Stomach (tissue), 9 donors: Measurements from ENCODE around the gene PANK1. TPM values are rescaled to one million over a fixed set of nuclear protein-coding genes. Genes with fewer than 3 reads are reported as not detected.

Experiments used
- DNase-seq, 2 donors: peaks; one replicate each; pipeline versions ENCODE4 v3.0.0 to v3.0.0-alpha.2; 2013 to 2019
- H3K27ac ChIP-seq, 5 donors: fragments of 200-600 bp in 4 of 5; sonication (generic) in 4 of 5; one replicate each; pipeline ENCODE4 v1.5.1; 2013 to 2019; ENCODE audit warnings: mild to moderate bottlenecking in 1 of 5, moderate library complexity in 1 of 5
- H3K27me3 ChIP-seq, 3 donors: fragments of 200-600 bp; sonication (generic); one replicate each; pipeline ENCODE4 v1.5.1; 2017 to 2019; ENCODE audit warnings: mixed run types in 1 of 3
- H3K36me3 ChIP-seq, 4 donors: fragments of 200-600 bp; sonication (generic); 1 replicate in 3 of 4; 2 replicates in 1 of 4; pipeline ENCODE4 v1.5.1; 2016 to 2019
- H3K4me1 ChIP-seq, 4 donors: fragments of 200-600 bp; sonication (generic); one replicate each; pipeline ENCODE4 v1.5.1; 2016 to 2019
- H3K4me3 ChIP-seq, 4 donors: fragments of 200-600 bp; sonication (generic) in 3 of 4; one replicate each; pipeline ENCODE4 v1.5.1; 2016 to 2019; ENCODE audit warnings: mild to moderate bottlenecking in 1 of 4
- H3K9me3 ChIP-seq, 4 donors: fragments of 200-600 bp; sonication (generic); one replicate each; pipeline ENCODE4 v1.5.1; 2016 to 2019
- CTCF ChIP-seq, 7 experiments: fragments of 450-650 bp in 4 of 7; fragments of 200-600 bp in 3 of 7; sonication (generic) in 3 of 7; IDR thresholded peaks; one replicate each; pipeline ENCODE4 v1.5.1; 2016 to 2019; ENCODE audit warnings: antibody characterized with exemption in 7 of 7, control low read depth in 2 of 7, mild to moderate bottlenecking in 1 of 7
- EP300 ChIP-seq: sonication (generic); formaldehyde crosslinking; IDR thresholded peaks from one replicate; pipeline ENCODE4 v1.6.1; 2017; ENCODE audit warnings: antibody characterized with exemption
- POLR2A ChIP-seq, 4 donors: fragments of 450-650 bp; IDR thresholded peaks; one replicate each; pipeline ENCODE4 v1.6.1; 2016; ENCODE audit warnings: antibody characterized with exemption in 4 of 4, control low read depth in 2 of 4, mild to moderate bottlenecking in 1 of 4, moderate library complexity in 1 of 4
- POLR2AphosphoS5 ChIP-seq, 3 donors: sonication (generic); formaldehyde crosslinking; IDR thresholded peaks; one replicate each; pipeline ENCODE4 v1.6.1; 2016; ENCODE audit warnings: antibody characterized with exemption in 3 of 3
- WGBS, 5 donors: extraction: QIAGEN DNeasy Blood & Tissue Kit in 3 of 5; methylation state at CpG; one replicate each; pipeline versions ENCODE4 v1.1.5 to v1.1.7; 2013 to 2018; 5-methylcytosine and 5-hydroxymethylcytosine counted together
- intact Hi-C: fragments of 100-400 bp; cut with DNase I; formaldehyde crosslinking; loops from one replicate; pipeline ENCODE4 v1.15.1; 2023; ENCODE audit warnings: low total_unique reads
- polyA plus RNA-seq, 3 donors: library from polyadenylated mRNA; stranded (reverse); fragments of 200-250 nt; gene quantifications; one replicate each; pipeline ENCODE4 v1.2.3, GENCODE V29; 2013
- total RNA-seq, 5 donors: library from RNA; depleted of rRNA; stranded (reverse); fragments of >200 nt; gene quantifications; one replicate each; pipeline versions ENCODE4 v1.1.0 to v1.2.3, GENCODE V29; 2014 to 2016
- donor health status: healthy with polysubstance abuse.
- donor health status: Bipolar disorder and iron deficiency.
- donor health status: healthy.

The PANK1 gene
- total and polyA plus RNA-seq, 8 donors: 1.8 to 7.4 (median 4.6) TPM; not detected in 1

GRCh38 chr10:89592539-89592938, 52.5 kb downstream of the PANK1 start:
- H3K4me3 ChIP-seq: no peak overlapping the region
- H3K36me3 ChIP-seq: peaks cover 0 to 3% (median 0%) of the 10 kb centered on the region in 4 donors
- H3K27me3 ChIP-seq: no peaks in the 10 kb centered on the region
- H3K4me1 ChIP-seq: peaks cover 0 to 14% (median 2%) of the 10 kb centered on the region in 4 donors
- no peak for DNase-seq
- no peak for TF ChIP-seq POLR2A (IDR thresholded peaks at IDR 0.05)
- no peak for TF ChIP-seq EP300
- TF ChIP-seq POLR2AphosphoS5 (IDR thresholded peaks at IDR 0.05): no peak
- TF ChIP-seq CTCF (IDR thresholded peaks at IDR 0.05): no peak
- WGBS, 5 donors: 86 to 95% (median 91%) methylated on average over 3 of the region's 3 CpGs
- H3K27ac ChIP-seq: peak overlapping the region in 1 of 5 donors; percentile 68
- intact Hi-C loops: no loop called here
- no peaks in the 10 kb centered on the region for H3K9me3 ChIP-seq

- Histone ChIP-seq H3K4me1 (peaks cover 0 to 14% (median 2%) of the 10 kb centered on the region in 4 donors), H3K4me3 (no peak overlapping the region), H3K27me3 (no peaks in the 10 kb centered on the region), H3K36me3 (peaks cover 0 to 3% (median 0%) of the 10 kb centered on the region in 4 donors), H3K27ac (peak overlapping the region in 2 of 5 donors; percentile 6 to 68), H3K9me3 (no peaks in the 10 kb centered on the region)
- TF ChIP-seq EP300 (no peak), CTCF (IDR thresholded peaks at IDR 0.05) (no peak), POLR2A (IDR thresholded peaks at IDR 0.05) (no peak), POLR2AphosphoS5 (IDR thresholded peaks at IDR 0.05) (no peak)
- DNase-seq: peak in 1 of 2 donors; percentile 25
- WGBS, 5 donors: 58 to 89% (median 87%) methylated on average over 3 of the region's 3 CpGs
- intact Hi-C loops: no loop called here
These were observed 53.2 kb downstream of the PANK1 start for GRCh38 chr10:89591796-89592271.

- no peaks in the 10 kb centered on the region for H3K9me3 ChIP-seq
- DNase-seq: no peak
- no peak overlapping the region for H3K4me3 ChIP-seq
- TF ChIP-seq CTCF (IDR thresholded peaks at IDR 0.05): no peak
- no peak for TF ChIP-seq EP300
- no peak for TF ChIP-seq POLR2AphosphoS5 (IDR thresholded peaks at IDR 0.05)
- no peak for TF ChIP-seq POLR2A (IDR thresholded peaks at IDR 0.05)
- peaks cover 0 to 14% (median 2%) of the 10 kb centered on the region in 4 donors for H3K4me1 ChIP-seq
- H3K27ac ChIP-seq: peak overlapping the region in 2 of 5 donors; percentile 6 to 68
- WGBS, 5 donors: 82 to 94% (median 93%) methylated on average over 5 of the region's 5 CpGs
- H3K27me3 ChIP-seq: no peaks in the 10 kb centered on the region
- intact Hi-C loops: no loop called here
- peaks cover 0 to 3% (median 0%) of the 10 kb centered on the region in 4 donors for H3K36me3 ChIP-seq
These were observed 53.8 kb downstream of the PANK1 start for GRCh38 chr10:89591111-89591795.

GRCh38 chr10:89590326-89590725, 54.7 kb downstream of the PANK1 start:
- H3K27ac ChIP-seq: no peak overlapping the region
- DNase-seq: no peak
- H3K9me3 ChIP-seq: no peaks in the 10 kb centered on the region
- H3K4me1 ChIP-seq: peaks cover 0 to 14% (median 2%) of the 10 kb centered on the region in 4 donors
- TF ChIP-seq EP300 (no peak), POLR2A (IDR thresholded peaks at IDR 0.05) (no peak), POLR2AphosphoS5 (IDR thresholded peaks at IDR 0.05) (no peak), CTCF (IDR thresholded peaks at IDR 0.05) (no peak)
- no peaks in the 10 kb centered on the region for H3K27me3 ChIP-seq
- intact Hi-C loops: no loop called here
- H3K4me3 ChIP-seq: no peak overlapping the region
- WGBS, 5 donors: 66 to 84% (median 81%) methylated on average over 3 of the region's 3 CpGs
- H3K36me3 ChIP-seq: peaks cover 0 to 3% (median 0%) of the 10 kb centered on the region in 4 donors
